Testis (tissue), 2 donors: ENCODE measurements around the gene PKP2.

ENCODE experiments used
- CTCF ChIP-seq, 3 experiments: fragments of 450-650 bp in 2 of 3; fragments of 200-600 bp in 1 of 3; sonication (generic) in 1 of 3; IDR thresholded peaks; one replicate each; pipeline ENCODE4 v1.5.1; 2016 to 2019; ENCODE audit warnings: antibody characterized with exemption in 3 of 3, mild to moderate bottlenecking in 2 of 3, moderate library complexity in 1 of 3
- POLR2A ChIP-seq: fragments of 450-650 bp; IDR thresholded peaks from one replicate; pipeline ENCODE4 v1.6.1; 2017; ENCODE audit warnings: antibody characterized with exemption, mild to moderate bottlenecking, moderate library complexity

DNA sequence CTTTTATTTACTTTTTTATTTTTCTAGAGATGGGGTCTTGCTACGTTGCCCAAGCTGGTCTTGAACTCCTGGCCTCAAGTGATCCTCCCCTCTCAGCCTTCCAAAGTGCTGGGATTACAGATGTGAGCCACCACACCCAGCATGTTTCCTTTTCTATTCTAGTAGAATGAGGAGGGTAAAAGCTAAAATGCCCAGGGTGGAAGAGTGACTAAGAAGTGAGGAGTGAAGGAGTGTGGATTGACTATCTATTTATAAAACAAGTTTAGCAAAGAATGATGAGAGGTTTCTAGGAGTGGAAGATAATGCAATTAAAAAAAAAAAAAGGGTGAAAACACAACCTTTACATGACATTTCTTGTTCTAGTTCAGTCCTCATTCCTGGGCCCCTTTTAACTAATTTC is 29.8 kb upstream of the PKP2 start:
- no peak for TF ChIP-seq CTCF (IDR thresholded peaks at IDR 0.05)
- TF ChIP-seq POLR2A: no peak
